ENCODE data around the gene VSX1.

The VSX1 gene

GRCh38 chr20:25070821-25071473 is 11.0 kb downstream of the VSX1 start:
- H3K4me3 ChIP-seq (ENCODE audit: low read depth, low read length): no peak overlapping the region
- H3K4me1 ChIP-seq (ENCODE audit: control insufficient read depth, insufficient read depth, low read length): no peaks in the 10 kb centered on the region
- no peaks in the 10 kb centered on the region for H3K36me3 ChIP-seq (ENCODE audit: control insufficient read depth in 2 of 2, insufficient read depth in 1 of 2, low read length in 2 of 2)
- no peak overlapping the region for H3K27ac ChIP-seq (ENCODE audit: extremely low read depth, low read depth, low read length)
- TF ChIP-seq ZNF132 (tag by site-specific recombination; IDR thresholded peaks at IDR 0.05; ENCODE audit: borderline replicate concordance) (no peak), ZNF473 (tag by site-specific recombination; IDR thresholded peaks at IDR 0.05) (no peak), ZEB2 (tag by site-specific recombination; IDR thresholded peaks at IDR 0.05) (no peak), ZNF23 (tag by site-specific recombination; IDR thresholded peaks at IDR 0.05; ENCODE audit: borderline replicate concordance) (no peak), ZNF394 (tag by site-specific recombination; IDR thresholded peaks at IDR 0.05; ENCODE audit: borderline replicate concordance) (peak; percentile 36; the same call in 1 of the 2 replicates), MYNN (tag by site-specific recombination; IDR thresholded peaks at IDR 0.05; ENCODE audit: borderline replicate concordance) (peak; percentile 77; the same call in 1 of the 2 replicates), ZNF624 (tag by site-specific recombination; IDR thresholded peaks at IDR 0.05) (no peak)
- POLR2A ChIA-PET: no interaction called here
- H3K9me3 ChIP-seq (ENCODE audit: control insufficient read depth, insufficient read depth, low read depth, low read length): no peaks in the 10 kb centered on the region
- CTCF ChIA-PET: interaction anchor here (0.7 to 1.6 kb wide), 3 partner anchors 77 to 328 kb away, joined by 3 to 6 read pairs (median 3); no protein-coding TSS in a partner anchor

GRCh38 chr20:25067102-25067987 is 14.6 kb downstream of the VSX1 start:
- Histone ChIP-seq H3K4me3 (ENCODE audit: low read depth, low read length) (no peak overlapping the region), H3K9me3 (ENCODE audit: control insufficient read depth, insufficient read depth, low read depth, low read length) (no peaks in the 10 kb centered on the region), H3K36me3 (ENCODE audit: control insufficient read depth in 2 of 2, insufficient read depth in 1 of 2, low read length in 2 of 2) (no peaks in the 10 kb centered on the region), H3K4me1 (ENCODE audit: control insufficient read depth, insufficient read depth, low read length) (no peaks in the 10 kb centered on the region), H3K27ac (ENCODE audit: extremely low read depth, low read depth, low read length) (no peak overlapping the region)
- POLR2A ChIA-PET: no interaction called here
- CTCF ChIA-PET: no interaction called here
- TF ChIP-seq ZFHX2 (tag by site-specific recombination; conservative IDR thresholded peaks at IDR 0.05) (peak; percentile 67), ZNF202 (tag by site-specific recombination; IDR thresholded peaks at IDR 0.05; ENCODE audit: borderline replicate concordance) (no peak; the same call in 1 of the 2 replicates), ZNF18 (tag by site-specific recombination; IDR thresholded peaks at IDR 0.05) (peak; percentile 30; the same call in 1 of the 2 replicates), ZSCAN4 (tag by site-specific recombination; IDR thresholded peaks at IDR 0.05) (peak; percentile 89), ZNF660 (tag by site-specific recombination; IDR thresholded peaks at IDR 0.05) (no peak), HIC1 (tag by site-specific recombination; IDR thresholded peaks at IDR 0.05) (no peak), ZNF214 (tag by site-specific recombination; IDR thresholded peaks at IDR 0.05; ENCODE audit: borderline replicate concordance) (no peak), ZBTB26 (tag by site-specific recombination; optimal IDR thresholded peaks at IDR 0.05) (peak; percentile 11), ZNF426 (tag by site-specific recombination; IDR thresholded peaks at IDR 0.05) (no peak), ZNF133 (tag by site-specific recombination; IDR thresholded peaks at IDR 0.05) (peak; percentile 8; the same call in 1 of the 2 replicates), ZNF488 (tag by site-specific recombination; IDR thresholded peaks at IDR 0.05) (no peak), ZNF48 (tag by site-specific recombination; IDR thresholded peaks at IDR 0.05) (0 out of 2 replicates have a peak, but pooled peaks have one; percentile 59), MEIS1 (CRISPR knock-in tag; IDR thresholded peaks at IDR 0.05; ENCODE audit: borderline replicate concordance) (no peak), EGR2 (tag by site-specific recombination; IDR thresholded peaks at IDR 0.05; ENCODE audit: low read depth) (peak; percentile 45; the same call in 1 of the 2 replicates), ZNF23 (tag by site-specific recombination; IDR thresholded peaks at IDR 0.05; ENCODE audit: borderline replicate concordance) (no peak), ZIC2 (tag by site-specific recombination; IDR thresholded peaks at IDR 0.05) (no peak), SCRT1 (tag by site-specific recombination; IDR thresholded peaks at IDR 0.05; ENCODE audit: borderline replicate concordance) (no peak), ZNF433 (tag by site-specific recombination; IDR thresholded peaks at IDR 0.05; ENCODE audit: low read depth) (no peak), KLF9 (tag by site-specific recombination; IDR thresholded peaks at IDR 0.05; ENCODE audit: low read depth) (0 out of 2 replicates have a peak, but pooled peaks have one; percentile 30)

Measured in HEK293 (cell line).